GM18907 (cell line): ENCODE measurements around the gene PTPN11.
"Not testable (repeated sequence)": the region's sequence is repeated elsewhere in the genome, so short reads cannot be mapped to it uniquely, and the experiment has no call there.

Source experiments
- ATAC-seq: cut with Tn5 transposase; IDR thresholded peaks from one replicate; pipeline ENCODE4 v1.9.1; 2021; ENCODE audit warnings: mild to moderate bottlenecking, moderate library complexity; ENCODE audit not compliant: unreplicated experiment

The PTPN11 gene

GRCh38 chr12:112513471-112513870, 94.7 kb downstream of the PTPN11 start:
- no peak for ATAC-seq

GRCh38 chr12:112514456-112514855, 95.7 kb downstream of the PTPN11 start:
- ATAC-seq = no peak

- ATAC-seq = no peak
Observed at GRCh38 chr12:112514926-112515642, 96.3 kb downstream of the PTPN11 start.

DNA sequence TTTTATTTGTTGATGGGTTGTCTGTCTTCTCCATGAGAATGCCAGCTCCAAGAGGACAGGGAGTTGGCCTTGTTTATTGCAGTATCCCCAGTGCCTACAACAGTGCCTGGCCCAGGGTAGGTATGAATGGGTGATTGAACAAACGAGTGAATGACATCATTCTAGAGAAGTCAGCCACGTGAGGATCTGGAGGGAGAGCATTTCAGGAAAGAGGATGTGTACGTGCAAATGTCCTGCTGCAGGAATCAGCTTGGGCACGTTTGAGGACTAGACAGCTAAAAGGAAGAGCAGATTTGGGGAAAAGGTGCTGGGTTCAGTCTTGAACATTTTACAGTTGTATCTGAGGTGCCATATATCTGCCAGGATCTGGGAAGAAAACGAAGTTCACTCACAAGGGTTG, 97.1 kb downstream of the PTPN11 start:
- no peak for ATAC-seq

DNA sequence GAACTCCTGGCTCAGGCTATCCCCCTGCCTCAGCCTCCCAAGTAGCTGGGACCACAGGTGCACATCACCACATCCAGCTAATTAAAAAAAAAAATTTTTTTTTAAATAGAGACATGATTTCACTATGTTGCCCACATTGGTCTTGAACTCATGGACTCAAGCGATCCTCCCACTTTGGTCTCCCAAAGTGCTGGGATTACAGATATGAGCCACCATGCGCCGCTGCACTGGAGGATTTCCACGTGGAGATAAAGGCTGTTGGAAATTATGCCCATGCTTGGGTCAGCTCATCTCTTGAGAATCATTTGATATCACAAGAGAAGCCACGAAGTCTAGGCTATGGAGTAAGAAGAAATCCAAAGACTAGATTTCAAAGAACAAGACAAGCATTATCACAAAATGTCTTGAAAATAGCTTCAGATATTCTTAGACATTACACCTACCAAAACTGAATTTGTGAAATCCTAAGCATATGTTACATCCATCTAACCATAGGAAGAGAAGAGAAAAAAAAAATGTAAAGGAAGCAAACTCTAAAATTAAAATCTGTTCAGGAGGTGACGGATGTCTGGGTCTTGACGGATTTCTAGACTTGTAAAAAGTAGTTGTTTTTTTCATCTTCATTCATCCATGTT, 99.1 kb downstream of the PTPN11 start:
- ATAC-seq = no peak

GRCh38 chr12:112518365-112518735, 99.6 kb downstream of the PTPN11 start:
- ATAC-seq = no peak

- not testable (repeated sequence) for ATAC-seq
Observed at GRCh38 chr12:112519841-112520340, 101.1 kb downstream of the PTPN11 start.

GRCh38 chr12:112523856-112524255, 105.1 kb downstream of the PTPN11 start:
- ATAC-seq = no peak

DNA sequence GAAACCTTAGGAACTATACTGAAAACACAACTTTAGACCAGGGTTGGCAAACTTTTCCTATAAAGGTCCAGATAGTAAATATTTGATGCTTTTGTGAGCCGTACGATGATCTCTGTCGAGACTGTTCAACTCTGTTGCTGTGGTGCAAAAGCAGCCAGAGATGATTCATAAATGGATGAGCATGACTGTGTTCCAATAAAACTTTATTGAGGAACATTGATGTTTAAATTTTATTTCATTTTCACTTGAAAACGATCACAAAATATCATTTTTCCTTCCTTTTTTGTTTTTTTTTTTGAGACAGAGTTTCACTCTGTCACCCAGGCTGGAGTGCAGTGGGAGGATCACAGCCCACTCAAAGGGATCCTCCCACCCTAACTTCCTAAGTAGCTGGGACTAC, 105.5 kb downstream of the PTPN11 start:
- ATAC-seq = no peak

DNA sequence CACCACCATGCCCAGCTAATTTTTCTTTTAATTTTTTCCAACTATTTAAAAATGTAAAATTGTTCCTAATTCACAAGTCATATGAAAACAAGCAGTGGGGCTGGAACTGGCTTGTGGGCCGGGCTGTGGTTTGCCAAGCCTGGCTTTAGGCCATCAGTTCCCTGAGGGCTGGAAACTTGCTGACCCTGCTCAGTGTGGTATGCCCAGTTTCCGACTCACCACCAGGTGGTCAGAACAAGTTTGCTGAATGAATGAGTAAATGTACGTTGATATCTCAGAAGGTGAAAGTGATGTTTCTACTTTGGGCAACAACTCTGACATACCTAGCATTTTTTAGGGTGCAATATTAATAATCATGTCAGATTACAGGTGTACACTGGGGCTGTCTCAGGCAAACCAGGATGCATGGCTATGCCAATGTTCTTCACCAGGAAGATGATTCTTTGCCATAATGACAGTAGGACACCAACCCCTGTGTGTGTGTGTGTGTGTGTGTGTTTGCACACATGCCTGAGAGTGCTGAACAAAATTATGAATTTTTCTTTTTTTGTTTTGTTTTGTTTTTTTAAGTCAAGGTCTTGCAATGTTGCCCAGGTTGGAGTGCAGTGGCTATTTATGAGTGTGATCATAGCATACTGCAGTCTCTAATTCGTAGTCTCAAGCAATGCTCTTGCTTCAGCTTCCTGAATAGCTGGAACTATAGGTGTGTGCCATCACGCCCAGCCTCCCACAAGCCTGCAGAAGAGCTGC, 106.1 kb downstream of the PTPN11 start:
- ATAC-seq = no peak

DNA sequence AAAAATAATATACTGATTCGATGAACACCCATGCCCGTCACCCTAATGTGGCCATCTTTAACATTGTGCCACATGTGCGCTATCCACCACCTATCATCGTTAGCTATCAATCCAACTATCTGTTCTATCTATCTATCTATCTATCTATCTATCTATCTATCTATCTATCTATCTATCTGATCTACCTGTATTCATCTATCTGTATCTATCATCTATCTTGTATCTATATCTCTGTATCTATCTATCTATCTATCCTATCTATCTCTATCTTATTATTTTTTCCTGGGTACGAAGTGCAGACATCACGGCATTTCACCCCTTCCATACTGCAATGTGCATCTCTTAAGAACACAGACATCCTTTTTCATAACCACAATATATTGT, 106.7 kb downstream of the PTPN11 start:
- no peak for ATAC-seq

GRCh38 chr12:112527082-112527481, 108.3 kb downstream of the PTPN11 start:
- ATAC-seq = no peak

DNA sequence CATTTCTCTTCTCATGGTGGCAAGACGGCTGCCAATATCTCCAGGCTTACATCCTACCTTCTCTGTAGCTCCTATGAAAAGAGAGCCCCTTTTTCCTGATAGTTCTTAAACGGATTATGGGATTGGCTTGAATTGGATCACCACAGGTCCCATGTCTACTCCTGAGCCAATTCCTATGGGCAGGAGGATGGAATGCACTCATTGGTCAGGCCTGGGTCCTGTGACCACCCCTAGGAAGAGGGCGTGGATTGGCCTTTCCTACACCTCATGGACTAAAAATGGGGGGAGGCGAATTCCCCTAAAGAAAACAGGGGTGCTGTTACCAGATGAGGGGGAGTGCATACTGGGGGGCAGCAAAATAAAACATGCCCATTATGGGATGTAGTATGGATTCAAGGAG, 108.8 kb downstream of the PTPN11 start:
- ATAC-seq = no peak

- ATAC-seq = no peak
Observed at GRCh38 chr12:112528521-112528920, 109.8 kb downstream of the PTPN11 start.

- ATAC-seq = no peak
Observed at GRCh38 chr12:112530941-112531340, 112.2 kb downstream of the PTPN11 start.

GRCh38 chr12:112532106-112532505, 113.4 kb downstream of the PTPN11 start:
- ATAC-seq = no peak

DNA sequence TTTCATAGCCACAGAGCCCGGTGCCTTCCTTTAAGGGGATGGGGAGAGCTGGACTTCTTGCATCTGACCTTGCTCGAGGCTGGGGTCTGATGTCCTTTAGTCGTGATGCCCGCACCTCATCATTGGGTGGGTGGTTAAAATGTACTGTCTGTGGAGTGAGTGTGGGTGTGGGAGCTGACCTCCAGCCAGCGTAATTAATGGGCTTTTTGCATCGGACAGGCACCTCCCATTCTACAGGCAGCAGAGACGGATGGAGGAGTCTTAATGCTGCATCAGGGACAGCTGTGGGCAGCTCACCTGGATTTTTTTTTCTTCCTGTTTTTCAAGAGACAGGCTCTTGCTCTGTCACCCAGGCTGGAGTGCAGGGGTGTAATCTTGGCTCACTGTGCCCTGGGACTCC, 114.8 kb downstream of the PTPN11 start:
- ATAC-seq = no peak

GRCh38 chr12:112535017-112535416, 116.3 kb downstream of the PTPN11 start:
- ATAC-seq = no peak

- ATAC-seq = no peak
Observed at GRCh38 chr12:112535637-112536366, 117.1 kb downstream of the PTPN11 start.

GRCh38 chr12:112536367-112536730, 117.6 kb downstream of the PTPN11 start:
- ATAC-seq = no peak

DNA sequence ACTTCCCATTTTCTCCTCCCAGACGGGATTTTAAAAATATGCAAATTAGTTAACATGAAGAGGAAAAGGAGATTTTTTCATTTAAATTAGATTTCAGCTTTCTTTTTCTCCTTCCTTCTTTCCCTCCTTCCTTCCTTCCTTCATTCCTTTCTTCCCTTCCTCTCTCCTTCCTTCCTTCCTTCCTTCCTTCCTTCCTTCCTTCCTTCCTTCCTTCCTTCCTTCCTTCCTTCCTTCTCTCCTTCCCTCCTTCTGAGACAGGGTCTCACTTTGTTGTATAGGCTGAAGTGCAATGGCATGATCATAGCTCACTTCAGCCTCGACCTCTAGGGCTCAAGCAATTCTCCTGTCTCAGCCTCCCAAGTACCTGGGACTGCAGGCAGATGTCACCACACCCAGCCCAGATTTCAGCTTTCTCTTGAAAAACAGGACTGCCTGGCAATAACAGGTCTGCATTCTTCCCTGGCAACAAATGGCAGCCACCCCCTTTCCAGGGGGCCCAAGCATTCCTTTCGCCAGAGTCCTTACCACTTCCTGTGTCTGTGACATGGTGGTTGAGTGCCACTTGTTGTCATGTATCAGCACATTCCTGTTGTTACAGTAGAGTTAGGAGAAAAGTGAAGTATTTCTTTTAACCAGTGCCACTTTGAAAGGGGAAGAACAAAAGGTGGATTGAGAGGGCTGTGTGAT, 119.1 kb downstream of the PTPN11 start:
- ATAC-seq = no peak
